HT-29 (cell line): ENCODE data around the gene FAXDC2. TPM values are rescaled to one million over a fixed set of nuclear protein-coding genes. Genes with fewer than 3 reads are reported as not detected.

Experiments
- small RNA-seq: library from RNA; depleted of rRNA; stranded (forward); fragments of <200 nt; gene quantifications from one replicate; pipeline ENCODE3, GENCODE V24; 2014
- total RNA-seq: library from RNA; depleted of rRNA; stranded (reverse); fragments of >200 nt; shearing (Covaris generic); gene quantifications from 2 replicates; pipeline ENCODE4 v1.2.3, GENCODE V29; 2014; rRNA removed

FAXDC2 gene
- total RNA-seq, 1 experiment from 2014 or later = 3.5 TPM

Small RNA genes lying within 50 kb of the gene (small RNA-seq; reads per million reads assigned to genes)
- not detected for gene MIR378H

Other genes with a start within 250 kb of the FAXDC2 start
- gene LARP1, start 95.2 kb downstream of the FAXDC2 start, total RNA-seq = 117 and 123 TPM in 2 replicates
- gene CNOT8, start 8.0 kb upstream of the FAXDC2 start, total RNA-seq = 40.7 and 42.9 TPM in 2 replicates
- 13.4 and 14.8 TPM in 2 replicates for gene GEMIN5, start 87.6 kb upstream of the FAXDC2 start, total RNA-seq
- gene MRPL22, start 90.5 kb upstream of the FAXDC2 start, total RNA-seq = 24.1 and 31.5 TPM in 2 replicates
- not detected in 2 replicates for gene KIF4B, start 163.2 kb upstream of the FAXDC2 start, total RNA-seq